NCI-H146 (cell line): ENCODE measurements around the gene RALA.
"Not testable (repeated sequence)": the region's sequence is repeated elsewhere in the genome, so short reads cannot be mapped to it uniquely, and the experiment has no call there.

Experiments used
- DNase-seq: peaks from one replicate; lab custom pipeline; 2025; lab: John Stamatoyannopoulos, UW

RALA gene

DNA sequence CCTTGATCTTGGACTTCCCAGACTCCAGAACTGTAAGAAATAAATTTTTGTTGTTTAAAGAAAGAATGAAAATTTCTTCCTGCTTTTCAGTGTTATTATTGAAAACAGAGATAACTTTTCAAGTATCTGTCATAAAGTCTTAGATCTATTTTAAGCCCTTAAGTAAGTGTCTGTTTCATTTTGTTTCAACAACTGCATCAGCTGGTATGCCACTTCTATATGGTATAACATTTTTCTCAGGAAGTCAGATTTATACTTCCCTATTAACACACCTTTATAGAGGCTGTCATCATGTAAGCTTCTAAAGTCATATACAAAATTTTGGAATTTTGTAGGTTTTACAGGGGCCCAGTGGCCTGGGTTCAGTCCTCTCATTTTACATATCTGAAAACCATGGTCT lies 24.4 kb downstream of the RALA start:
- DNase-seq = no peak

DNA sequence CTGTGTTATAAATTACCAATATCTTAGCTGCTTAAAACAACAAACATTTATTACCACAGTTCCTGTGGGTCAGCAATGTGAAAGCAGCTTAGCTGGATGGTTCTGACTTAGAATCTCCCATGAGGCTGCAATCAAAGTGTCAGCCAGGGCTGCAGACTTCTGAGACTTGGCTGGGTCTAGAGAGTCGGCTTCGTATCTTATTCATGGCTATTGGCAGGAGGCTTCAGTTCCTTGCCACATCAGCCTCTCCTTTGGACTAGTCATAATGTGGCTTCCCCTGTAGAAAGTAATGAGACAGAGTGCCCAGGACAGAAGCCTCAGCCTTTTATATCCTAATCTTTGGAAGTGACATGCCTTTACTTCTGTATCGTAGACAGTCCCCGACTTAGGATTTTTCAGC lies 27.3 kb downstream of the RALA start:
- DNase-seq = no peak

GRCh38 chr7:39651265-39651664 lies 27.9 kb downstream of the RALA start:
- DNase-seq = no peak

DNA sequence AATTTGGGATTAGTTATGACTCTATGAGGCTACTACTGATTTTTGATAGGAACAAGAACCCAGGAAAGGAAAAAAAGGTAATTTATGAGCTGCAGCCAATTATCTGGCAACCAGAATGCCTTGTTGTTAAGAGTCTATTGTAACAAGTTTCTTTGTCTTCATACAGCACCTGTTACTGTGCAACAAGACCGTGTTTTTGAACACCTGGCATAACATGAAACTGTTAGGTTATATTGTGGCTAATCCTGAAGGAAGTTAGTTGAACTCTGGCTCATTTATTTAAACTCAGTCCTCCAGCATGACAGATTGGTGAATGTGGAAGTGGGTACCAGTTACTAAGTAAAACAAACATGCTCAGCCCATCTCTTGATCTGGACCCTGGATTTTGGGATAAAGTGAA lies 33.0 kb downstream of the RALA start:
- peak; percentile 58 for DNase-seq

DNA sequence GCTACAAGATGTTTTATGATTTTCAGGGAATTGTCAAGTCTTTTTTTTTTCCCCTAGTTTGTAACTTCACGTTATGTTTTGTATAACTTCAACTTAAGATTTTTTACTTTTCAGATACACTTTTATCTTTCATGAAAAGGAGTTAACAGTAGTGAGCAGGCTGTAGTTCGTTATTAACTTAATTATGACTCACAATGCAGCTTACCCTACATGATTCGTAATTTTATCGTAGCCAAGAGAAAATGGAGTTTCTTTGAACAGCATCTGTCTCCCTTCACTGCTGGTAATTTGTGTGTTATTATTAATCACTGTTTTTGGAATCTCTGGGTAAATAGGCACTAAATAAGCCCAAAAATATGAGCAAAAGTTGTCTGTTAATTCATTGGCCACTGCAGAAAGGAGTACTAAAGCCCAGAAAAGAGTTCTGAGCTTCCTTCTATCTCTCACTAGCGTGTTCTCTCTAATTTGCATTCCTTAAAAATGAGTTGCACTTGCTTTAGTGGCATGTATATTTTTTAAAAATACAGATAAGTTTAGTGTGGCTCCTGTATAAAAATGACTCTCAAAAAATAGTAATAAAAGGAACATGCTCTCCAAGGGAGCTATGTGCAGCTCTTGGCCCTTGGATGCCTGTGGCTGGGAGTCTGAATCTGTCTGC lies 36.1 kb downstream of the RALA start:
- DNase-seq = no peak

GRCh38 chr7:39661960-39662359 lies 38.6 kb downstream of the RALA start:
- no peak for DNase-seq

- DNase-seq = no peak
Measured at GRCh38 chr7:39663263-39663662, 39.9 kb downstream of the RALA start.

DNA sequence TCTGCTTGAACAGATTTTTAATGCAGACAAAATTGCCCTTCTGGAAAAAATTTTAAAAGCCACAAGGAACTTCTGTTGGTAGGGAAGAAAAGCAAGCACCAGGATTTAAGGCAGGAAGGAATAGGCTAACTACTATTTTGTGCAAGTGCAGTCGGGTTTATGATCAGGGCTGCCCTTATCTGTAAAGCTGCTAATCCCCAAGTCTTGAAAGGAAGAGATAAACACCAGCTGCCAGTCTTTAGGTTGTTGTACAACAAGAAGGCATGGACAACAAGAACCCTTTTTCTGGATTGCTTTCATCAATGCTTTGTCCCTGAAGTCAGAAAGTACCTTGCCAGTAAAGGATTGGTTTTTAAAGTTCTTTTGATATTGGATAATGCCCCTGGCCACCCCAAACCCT lies 40.7 kb downstream of the RALA start:
- DNase-seq = no peak

DNA sequence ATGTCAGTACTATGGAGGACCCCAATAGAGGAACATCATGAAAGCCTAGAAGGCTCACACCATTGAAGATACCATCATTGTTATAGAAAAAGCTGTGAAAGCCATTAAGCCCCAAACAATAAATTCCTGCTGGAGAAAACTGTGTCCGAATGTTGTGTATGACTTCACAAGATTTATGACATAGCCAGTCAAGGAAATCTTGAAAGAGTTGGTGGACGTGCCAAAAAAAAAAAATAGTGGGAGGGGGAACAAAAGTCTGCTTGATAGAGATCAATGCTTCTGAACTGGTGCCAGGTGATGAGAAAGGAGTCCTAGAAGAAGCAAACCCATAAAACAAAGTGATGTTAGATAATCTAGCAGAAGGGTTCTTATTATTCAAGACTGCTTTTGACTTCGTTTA lies 41.2 kb downstream of the RALA start:
- no peak for DNase-seq

DNA sequence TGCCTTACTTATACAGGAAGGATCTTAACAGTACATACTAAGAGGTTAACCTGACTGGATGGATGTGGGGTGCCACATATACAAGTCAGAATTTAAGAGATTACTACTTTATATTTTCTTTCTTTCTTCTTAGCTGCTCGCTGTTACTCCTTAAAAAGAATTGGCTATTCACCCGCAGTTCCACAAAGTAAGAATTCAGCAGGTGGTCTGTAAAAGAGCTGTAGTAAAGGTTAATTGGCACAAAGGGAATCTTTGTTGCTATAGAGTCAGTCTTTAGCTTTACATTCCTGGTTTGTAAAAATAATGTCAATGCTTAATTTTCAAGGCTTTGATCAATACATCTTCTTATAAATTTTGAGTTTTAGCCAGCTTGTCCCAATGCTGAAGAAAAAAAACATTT lies 43.2 kb downstream of the RALA start:
- DNase-seq = no peak

DNA sequence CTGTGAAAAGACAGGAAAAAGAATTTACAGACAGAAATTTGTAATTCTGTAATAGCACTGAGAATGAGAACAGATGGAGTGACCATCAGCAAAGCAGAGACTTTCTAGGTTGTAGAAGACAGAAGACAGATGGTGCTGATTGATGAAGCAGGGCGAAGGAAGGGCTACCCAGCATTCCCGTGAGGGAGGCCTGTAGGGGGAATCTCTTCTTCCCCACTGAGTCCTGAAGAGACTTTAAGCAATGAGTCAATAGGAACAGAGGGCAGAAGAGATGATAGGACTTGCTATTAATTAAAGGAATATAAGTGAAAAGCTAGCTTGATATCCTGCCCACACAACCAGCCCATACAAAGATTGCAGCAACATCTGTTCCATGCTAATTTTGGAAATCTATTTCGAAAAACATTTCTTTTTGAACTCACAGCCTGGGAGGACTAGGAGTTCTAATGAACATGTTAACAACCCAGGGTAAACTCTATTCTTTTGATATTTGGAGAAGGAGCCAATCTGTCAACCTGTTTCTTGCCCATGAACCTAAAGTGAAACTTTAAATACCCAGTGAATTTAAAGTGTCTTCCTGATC lies 44.1 kb downstream of the RALA start:
- DNase-seq = no peak

DNA sequence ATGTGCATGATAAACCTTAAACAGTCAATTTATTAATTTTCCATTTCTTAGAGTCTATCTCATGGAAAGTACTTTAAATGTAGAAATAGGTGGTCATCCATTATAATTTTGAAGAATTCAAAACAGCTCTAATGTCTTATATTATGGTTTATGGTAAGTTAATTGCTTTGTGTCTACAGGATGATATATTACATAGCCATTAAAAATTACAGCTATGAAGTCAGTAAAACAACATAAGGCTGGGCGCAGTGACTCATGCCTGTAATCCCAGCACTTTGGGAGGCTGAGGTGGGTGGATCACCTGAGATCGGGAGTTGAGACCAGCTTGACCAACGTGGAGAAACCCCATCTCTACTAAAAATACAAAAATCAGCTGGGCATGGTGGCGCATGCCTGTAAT lies 44.9 kb downstream of the RALA start:
- not testable (repeated sequence) for DNase-seq

DNA sequence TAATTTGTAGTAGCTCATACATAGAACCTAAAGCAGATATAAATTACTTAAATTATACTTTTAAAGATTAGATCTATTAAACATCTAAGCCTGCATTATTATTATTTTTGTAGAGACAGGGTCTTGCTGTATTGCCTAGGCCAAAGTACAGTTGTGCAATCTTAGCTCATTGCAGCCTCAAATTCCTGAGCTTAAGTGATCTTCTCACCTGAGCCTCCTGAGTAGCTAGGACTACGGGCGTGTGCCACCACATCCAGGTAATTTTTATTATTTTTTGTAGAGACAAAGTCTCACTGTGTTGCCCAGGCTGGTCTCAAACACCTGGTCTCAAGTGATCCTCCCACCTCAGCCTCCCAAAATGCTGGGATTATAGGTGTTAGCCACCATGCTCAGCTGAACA lies 46.7 kb downstream of the RALA start:
- DNase-seq = no peak

DNA sequence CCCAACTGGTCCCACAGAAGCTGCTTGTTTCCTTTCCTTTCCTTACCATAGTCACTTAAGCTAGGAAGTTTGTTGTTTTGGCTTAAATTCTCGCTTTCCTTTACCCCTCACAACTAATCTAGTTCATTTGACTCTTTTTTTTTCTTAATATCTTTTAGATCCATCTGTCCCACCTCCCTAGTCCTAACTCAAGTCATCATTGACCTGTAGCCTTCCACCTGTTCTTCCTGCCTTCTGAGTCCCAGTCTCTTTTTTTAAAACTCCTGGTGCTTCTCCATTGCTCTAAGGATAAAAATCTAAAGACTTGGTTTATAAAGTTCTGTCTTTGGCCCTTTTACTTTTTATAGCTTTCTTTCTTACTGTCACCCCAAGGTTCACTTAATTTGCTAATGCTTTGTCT lies 47.6 kb downstream of the RALA start:
- DNase-seq = no peak

DNA sequence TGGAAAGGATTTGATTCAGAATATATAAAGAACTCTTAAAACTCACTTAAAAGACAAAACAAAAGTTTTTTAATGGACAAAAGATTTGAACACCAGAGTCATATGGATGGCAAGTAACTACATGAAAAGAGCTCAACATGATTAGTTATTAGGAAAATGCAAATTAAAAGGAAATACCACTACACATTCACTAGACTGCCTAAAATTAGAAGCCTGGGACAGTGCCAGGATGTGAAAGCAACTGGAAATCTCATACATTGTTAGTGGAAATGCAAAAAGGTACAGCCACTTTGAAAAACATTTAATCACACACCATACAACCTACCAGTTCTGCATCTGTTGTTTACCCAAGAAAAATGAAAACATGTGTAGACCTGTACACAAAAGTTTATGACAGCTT lies 48.8 kb downstream of the RALA start:
- DNase-seq = no peak

- DNase-seq = no peak
Measured at GRCh38 chr7:39673868-39674267, 50.5 kb downstream of the RALA start.

DNA sequence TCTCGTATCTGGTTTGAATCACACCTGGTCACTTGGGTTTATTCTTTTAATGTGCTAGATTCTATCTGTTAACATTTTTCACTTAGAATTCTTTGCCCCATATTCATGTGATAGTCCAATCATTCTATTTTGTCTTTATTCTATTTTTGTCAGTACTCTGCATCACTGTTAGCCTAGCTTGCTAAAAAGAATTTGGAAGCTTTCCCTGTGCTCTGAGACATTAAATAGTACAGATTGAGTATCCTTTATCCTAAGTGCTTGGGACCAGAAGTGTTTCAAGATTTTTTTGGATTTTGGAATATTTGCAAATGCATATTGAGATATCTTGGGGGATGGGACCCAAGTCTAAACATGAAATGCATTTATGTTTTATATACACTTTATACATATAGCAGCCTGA lies 51.0 kb downstream of the RALA start:
- DNase-seq = no peak

- no peak for DNase-seq
Measured at GRCh38 chr7:39676346-39676745, 53.0 kb downstream of the RALA start.

GRCh38 chr7:39678930-39679709 lies 55.7 kb downstream of the RALA start:
- no peak for DNase-seq

GRCh38 chr7:39679874-39680273 lies 56.5 kb downstream of the RALA start:
- not testable (repeated sequence) for DNase-seq

DNA sequence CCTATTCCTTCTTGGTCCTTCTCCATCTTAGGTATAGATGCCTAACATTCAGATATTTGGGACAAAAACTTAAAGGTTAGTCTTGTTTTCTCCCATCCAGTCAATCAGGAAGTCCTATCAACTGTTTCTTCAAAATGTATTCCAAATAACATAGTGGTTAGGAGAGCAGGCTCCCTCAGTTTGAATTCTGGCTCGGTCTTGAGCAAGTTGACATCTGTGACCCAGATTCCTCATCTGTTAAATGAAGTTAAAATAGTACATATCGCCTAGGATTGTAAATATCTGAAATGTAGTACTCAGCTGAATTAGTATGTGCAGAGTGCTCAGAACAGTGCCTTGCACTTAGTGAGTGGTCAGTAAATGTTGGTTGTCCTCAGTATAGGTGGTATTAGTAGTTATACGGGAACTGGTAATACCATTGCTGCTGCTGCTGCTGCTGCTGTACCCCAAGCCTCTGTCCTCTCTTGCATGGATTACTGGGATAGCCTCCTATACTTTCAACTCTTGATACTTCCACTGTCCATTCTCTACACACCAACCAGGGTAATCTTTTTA lies 58.6 kb downstream of the RALA start:
- DNase-seq = no peak

DNA sequence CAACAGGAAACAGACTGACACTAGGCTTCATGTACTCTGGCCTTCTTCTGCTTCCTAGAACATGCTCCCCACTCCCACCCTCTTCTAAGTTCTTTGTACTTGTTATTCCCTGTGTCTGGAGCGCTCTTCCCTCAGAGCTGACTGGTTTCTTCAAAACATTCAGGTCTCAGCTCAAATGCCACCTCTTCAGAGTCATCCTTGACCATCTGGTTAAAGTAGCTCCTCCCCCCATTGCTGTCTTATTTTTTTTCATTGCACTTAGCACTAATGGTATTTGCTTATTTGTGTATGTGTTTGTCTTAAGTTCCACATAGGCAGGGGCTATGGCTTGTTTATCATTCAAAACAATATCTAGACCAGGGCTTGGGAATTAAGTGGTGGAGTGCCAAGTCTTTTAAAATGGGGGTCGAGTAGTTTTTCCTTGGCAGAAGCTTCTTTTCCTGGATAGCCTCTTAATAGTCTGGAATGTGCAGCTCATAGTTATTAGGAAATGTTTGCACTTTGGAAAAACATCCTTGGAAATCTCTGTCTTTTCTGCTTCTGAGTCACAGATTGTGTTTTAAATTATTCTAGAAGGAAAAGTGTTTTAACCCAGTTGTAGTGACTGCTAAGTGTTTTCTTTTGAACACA lies 60.0 kb downstream of the RALA start:
- no peak for DNase-seq
